Type B pancreatic cell (in vitro differentiated cells): Measurements from ENCODE around the gene ZBTB7B. TPM values are rescaled to one million over a fixed set of nuclear protein-coding genes. Genes with fewer than 3 reads are reported as not detected.

Experiments used
- DNase-seq: peaks from one replicate; pipeline ENCODE4 v3.0.0; 2021; ENCODE audit warnings: mixed read lengths; ENCODE audit not compliant: unreplicated experiment; ENCODE audit errors: extremely low spot score
- H3K27ac Mint-ChIP-seq: 2 replicates; pipeline ENCODE4 v1.8.0; 2021; ENCODE audit warnings: mild to moderate bottlenecking, mixed read lengths
- H3K27me3 Mint-ChIP-seq: 2 replicates; pipeline ENCODE4 v1.8.0; 2021; ENCODE audit warnings: mixed read lengths
- H3K36me3 Mint-ChIP-seq: 2 replicates; pipeline ENCODE4 v1.8.0; 2021; ENCODE audit warnings: mixed read lengths
- H3K4me1 Mint-ChIP-seq: one replicate; pipeline ENCODE4 v1.8.0; 2021; ENCODE audit warnings: mixed read lengths; ENCODE audit not compliant: unreplicated experiment
- H3K4me3 Mint-ChIP-seq: 2 replicates; pipeline ENCODE4 v1.8.0; 2021; ENCODE audit warnings: mild to moderate bottlenecking, mixed read lengths
- H3K9me3 Mint-ChIP-seq: 2 replicates; pipeline ENCODE4 v1.8.0; 2021; ENCODE audit warnings: mixed read lengths
- long read RNA-seq: library from polyadenylated mRNA; unstranded; transcript quantifications from one replicate; pipeline ENCODE4 v2.0.0, GENCODE V29; 2020
- total RNA-seq: library from RNA; stranded (reverse); gene quantifications from 2 replicates; pipeline ENCODE4 v1.2.1, GENCODE V29; 2021; ENCODE audit warnings: low replicate concordance
- TF ChIP-seq, protein P1 (sequence below): fragments of 200-600 bp; sonication (generic); conservative IDR thresholded peaks from 2 replicates; pipeline ENCODE4 v1.5.0; 2021; ENCODE audit warnings: antibody characterized with exemption, mild to moderate bottlenecking

Gene ZBTB7B
- total RNA-seq = 38.1 and 75.9 TPM in 2 replicates
- long read RNA-seq = 0 reads

DNA sequence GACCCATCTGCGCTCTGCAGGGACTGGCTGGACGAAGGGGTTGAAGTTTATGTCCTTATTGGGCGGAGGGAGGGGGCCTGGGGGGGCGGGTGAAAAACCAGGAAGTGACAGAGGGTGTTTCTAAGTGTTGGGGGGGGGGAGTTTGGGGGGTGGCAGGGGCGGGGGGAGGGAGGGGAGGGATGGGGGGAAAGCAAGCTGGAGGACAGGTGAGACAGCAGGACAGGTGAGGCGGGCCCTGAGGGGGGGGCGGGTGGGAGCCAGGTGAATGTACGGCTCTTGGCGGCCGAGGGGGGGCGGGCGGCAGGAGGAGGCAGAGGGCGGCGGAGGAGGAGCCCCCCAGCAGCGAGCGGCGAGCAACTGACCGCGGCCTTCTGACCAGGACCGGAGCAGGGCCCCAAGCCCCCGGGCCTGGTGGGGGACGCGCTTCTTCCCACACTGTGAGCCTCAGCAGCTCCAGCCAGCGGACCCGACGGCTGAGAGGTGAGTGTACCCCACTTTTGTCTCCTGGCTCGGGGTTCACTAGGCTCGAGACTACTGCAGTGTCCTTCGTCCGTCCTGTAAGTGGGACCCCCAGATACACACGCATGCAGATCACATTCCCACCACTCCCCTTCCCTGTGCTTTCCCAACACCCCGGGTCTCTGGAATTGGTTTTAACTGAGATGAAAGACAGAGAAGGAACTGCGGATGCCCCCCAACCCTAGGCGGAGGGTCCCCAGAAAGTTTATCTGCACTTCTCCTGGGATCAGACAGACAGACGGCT, at the start of gene ZBTB7B:
ZBTB7B (plus strand) TSS at position 339 of the 763 bp plus-strand sequence. CDS start 11,859 bp downstream, outside the sequence.
- Mint-ChIP-seq H3K27me3 (no peaks in the 10 kb centered on the region), H3K27ac (peak within 1 kb of the TSS; percentile 98), H3K36me3 (no peaks in the 10 kb centered on the region), H3K4me3 (peak within 1 kb of the TSS; percentile 96), H3K4me1 (peaks cover 29% of the 10 kb centered on the region), H3K9me3 (no peaks in the 10 kb centered on the region)
- no peak for DNase-seq
- TF ChIP-seq, protein P1, sequence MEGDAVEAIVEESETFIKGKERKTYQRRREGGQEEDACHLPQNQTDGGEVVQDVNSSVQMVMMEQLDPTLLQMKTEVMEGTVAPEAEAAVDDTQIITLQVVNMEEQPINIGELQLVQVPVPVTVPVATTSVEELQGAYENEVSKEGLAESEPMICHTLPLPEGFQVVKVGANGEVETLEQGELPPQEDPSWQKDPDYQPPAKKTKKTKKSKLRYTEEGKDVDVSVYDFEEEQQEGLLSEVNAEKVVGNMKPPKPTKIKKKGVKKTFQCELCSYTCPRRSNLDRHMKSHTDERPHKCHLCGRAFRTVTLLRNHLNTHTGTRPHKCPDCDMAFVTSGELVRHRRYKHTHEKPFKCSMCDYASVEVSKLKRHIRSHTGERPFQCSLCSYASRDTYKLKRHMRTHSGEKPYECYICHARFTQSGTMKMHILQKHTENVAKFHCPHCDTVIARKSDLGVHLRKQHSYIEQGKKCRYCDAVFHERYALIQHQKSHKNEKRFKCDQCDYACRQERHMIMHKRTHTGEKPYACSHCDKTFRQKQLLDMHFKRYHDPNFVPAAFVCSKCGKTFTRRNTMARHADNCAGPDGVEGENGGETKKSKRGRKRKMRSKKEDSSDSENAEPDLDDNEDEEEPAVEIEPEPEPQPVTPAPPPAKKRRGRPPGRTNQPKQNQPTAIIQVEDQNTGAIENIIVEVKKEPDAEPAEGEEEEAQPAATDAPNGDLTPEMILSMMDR = no peak

GRCh38 chr1:154953611-154954038, 49.0 kb upstream of the ZBTB7B start:
- peaks cover 9% of the 10 kb centered on the region for H3K36me3 Mint-ChIP-seq
- peak overlapping the region; percentile 56 for H3K27ac Mint-ChIP-seq
- H3K27me3 Mint-ChIP-seq = no peaks in the 10 kb centered on the region
- no peak overlapping the region for H3K4me3 Mint-ChIP-seq
- no peak for DNase-seq
- TF ChIP-seq, protein P1 = no peak
- peaks cover 53% of the 10 kb centered on the region for H3K4me1 Mint-ChIP-seq
- no peaks in the 10 kb centered on the region for H3K9me3 Mint-ChIP-seq

DNA sequence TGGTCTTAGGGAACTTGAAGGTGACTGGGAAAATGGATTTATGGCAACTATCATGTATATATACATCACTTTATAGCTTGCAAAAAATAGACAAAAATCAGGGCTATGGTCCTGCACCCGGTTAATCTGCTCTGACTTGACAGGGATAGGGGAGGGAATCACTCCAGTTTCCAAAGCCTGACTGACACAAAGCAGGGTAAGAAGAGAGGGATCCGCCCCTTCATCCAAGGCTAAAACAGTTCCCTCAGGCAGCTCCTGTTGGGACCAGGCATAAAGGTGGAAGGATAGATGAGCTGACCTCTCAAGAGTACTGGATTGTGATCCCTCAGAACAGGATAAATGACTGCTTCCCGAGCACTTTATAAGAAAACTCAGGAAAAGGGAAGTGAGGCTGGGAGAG, 48.1 kb upstream of the ZBTB7B start:
- H3K4me1 Mint-ChIP-seq = peaks cover 53% of the 10 kb centered on the region
- DNase-seq = no peak
- H3K9me3 Mint-ChIP-seq = no peaks in the 10 kb centered on the region
- H3K36me3 Mint-ChIP-seq = peaks cover 6% of the 10 kb centered on the region
- peak overlapping the region; percentile 99 for H3K4me3 Mint-ChIP-seq
- H3K27ac Mint-ChIP-seq = peak overlapping the region; percentile 97
- no peaks in the 10 kb centered on the region for H3K27me3 Mint-ChIP-seq
- TF ChIP-seq, protein P1 = no peak

DNA sequence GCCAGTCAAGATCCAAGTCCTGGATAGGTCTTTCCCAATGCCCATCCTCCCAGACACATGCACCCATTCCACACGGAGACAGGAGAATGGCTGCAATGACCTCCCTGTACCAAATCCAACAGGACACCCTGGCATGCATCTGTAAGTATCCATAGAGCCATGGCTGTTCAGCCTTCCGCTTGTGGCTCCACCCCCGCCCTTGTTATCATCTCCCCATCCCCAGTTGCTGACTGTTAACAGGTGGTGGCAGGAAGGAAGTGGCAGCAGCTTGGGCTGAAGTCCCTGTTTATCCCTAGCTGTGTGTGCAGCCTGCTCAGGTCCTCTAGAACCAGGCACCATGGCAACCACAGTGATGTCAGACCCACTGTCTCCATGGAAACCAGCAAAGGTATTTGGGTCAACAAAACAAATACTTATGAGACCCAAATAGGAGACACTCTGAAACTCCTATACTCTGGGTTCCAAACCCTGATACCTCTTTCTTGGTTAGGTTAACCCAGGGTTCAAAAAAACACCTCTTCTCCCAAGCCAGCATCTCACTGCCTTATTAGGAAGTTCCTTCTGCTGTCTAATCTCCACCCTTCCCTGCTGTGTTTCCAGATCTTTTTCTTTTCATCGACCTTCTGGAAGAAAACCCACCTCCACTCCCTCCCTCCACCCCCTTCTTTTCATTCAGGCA, 47.4 kb upstream of the ZBTB7B start:
- Mint-ChIP-seq H3K36me3 (peaks cover 6% of the 10 kb centered on the region), H3K9me3 (no peaks in the 10 kb centered on the region), H3K4me3 (peak overlapping the region; percentile 99), H3K27me3 (no peaks in the 10 kb centered on the region), H3K4me1 (peaks cover 53% of the 10 kb centered on the region), H3K27ac (peak overlapping the region; percentile 97)
- TF ChIP-seq, protein P1 = no peak
- DNase-seq = no peak

DNA sequence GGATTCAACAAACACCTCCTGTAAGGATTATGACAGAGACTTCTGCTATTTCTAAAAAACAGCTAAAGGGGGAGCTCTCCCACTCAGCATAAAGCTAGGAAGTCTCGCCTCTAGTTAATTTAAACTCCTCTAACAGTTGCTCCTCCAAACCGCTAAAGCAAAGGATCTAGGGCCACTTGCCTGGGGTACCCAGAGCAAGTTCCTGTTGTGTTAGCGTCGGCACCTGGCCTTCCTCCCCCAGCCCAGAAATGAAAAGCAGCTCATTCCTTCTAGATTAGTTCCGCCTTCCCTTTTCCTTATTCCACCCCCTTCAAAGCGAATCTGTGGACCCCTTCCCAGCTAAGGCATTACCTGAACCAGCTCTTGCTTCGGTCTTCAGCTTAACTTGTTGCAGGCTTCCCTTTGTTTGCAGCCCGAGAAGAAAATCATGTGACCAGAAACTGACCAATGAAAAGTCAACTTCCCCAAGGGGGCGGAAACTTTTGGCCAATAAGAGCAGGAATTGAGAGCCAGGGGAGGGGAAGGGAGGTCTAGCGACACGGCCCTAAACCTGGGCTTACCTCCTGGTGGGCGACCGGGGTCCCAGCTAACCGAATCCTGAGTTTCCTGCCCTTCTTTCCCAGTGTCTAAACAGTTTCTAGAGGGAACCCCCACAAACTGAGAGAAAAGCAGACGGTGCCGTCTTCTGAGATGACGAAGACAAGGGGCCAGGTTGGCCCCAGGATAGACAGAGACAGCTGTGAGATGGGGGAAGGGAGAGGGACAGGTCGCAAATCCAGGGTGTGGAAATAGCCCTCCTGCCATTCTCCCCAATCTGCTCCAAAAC, 46.7 kb upstream of the ZBTB7B start, which contains the start of gene PBXIP1:
PBXIP1 (minus strand) TSS at position 382 of the 826 bp plus-strand sequence. CDS start 2,378 bp downstream, outside the sequence.
- Mint-ChIP-seq H3K27ac (peak within 1 kb of the TSS; percentile 97), H3K4me1 (peaks cover 59% of the 10 kb centered on the region), H3K4me3 (peak within 1 kb of the TSS; percentile 99), H3K36me3 (peaks cover 3% of the 10 kb centered on the region), H3K9me3 (no peaks in the 10 kb centered on the region), H3K27me3 (no peaks in the 10 kb centered on the region)
- TF ChIP-seq, protein P1 = peak; percentile 33
- DNase-seq = no peak
